KMS-11 (cell line): ENCODE measurements around the gene SYNC.

ENCODE experiments used
- H2AFZ ChIP-seq: fragments of 200-600 bp; sonication (generic); 2 replicates; pipeline ENCODE4 v1.6.1; 2016; ENCODE audit warnings: antibody characterized with exemption, mixed run types, low read depth
- H3K27ac ChIP-seq: fragments of 200-600 bp; sonication (generic); 2 replicates; pipeline ENCODE4 v1.6.1; 2016; ENCODE audit warnings: mild to moderate bottlenecking, mixed run types
- H3K27me3 ChIP-seq: fragments of 200-600 bp; sonication (generic); 2 replicates; pipeline ENCODE4 v1.6.1; 2017; ENCODE audit warnings: mild to moderate bottlenecking, low read depth, mixed run types, moderate library complexity; ENCODE audit not compliant: insufficient read depth
- H3K36me3 ChIP-seq: fragments of 200-600 bp; sonication (generic); 2 replicates; pipeline ENCODE4 v1.6.1; 2017; ENCODE audit warnings: mild to moderate bottlenecking, mixed run types; ENCODE audit not compliant: insufficient read depth
- H3K4me1 ChIP-seq: fragments of 200-600 bp; sonication (generic); 2 replicates; pipeline ENCODE4 v1.6.1; 2016; ENCODE audit warnings: mild to moderate bottlenecking, low read depth, mixed run types; ENCODE audit not compliant: poor library complexity, severe bottlenecking
- H3K4me2 ChIP-seq: fragments of 200-600 bp; sonication (generic); 2 replicates; pipeline ENCODE4 v1.7.0; 2016; ENCODE audit warnings: mild to moderate bottlenecking, mixed run types
- H3K4me3 ChIP-seq: fragments of 200-600 bp; sonication (generic); IDR thresholded peaks from 2 replicates; pipeline ENCODE4 v1.6.1; 2017; ENCODE audit warnings: low read depth, low read length, mixed read lengths; ENCODE audit not compliant: insufficient read depth
- H3K79me2 ChIP-seq: fragments of 200-600 bp; sonication (generic); 2 replicates; pipeline ENCODE4 v1.6.1; 2016; ENCODE audit warnings: low read depth, mixed run types; ENCODE audit not compliant: insufficient read depth
- H3K9ac ChIP-seq: fragments of 200-600 bp; sonication (generic); 2 replicates; pipeline ENCODE4 v1.6.1; 2016; ENCODE audit warnings: mild to moderate bottlenecking, mixed run types
- H4K20me1 ChIP-seq: fragments of 200-600 bp; sonication (generic); 2 replicates; pipeline ENCODE4 v1.6.1; 2016; ENCODE audit warnings: mild to moderate bottlenecking, mixed run types; ENCODE audit not compliant: insufficient read depth
- CTCF ChIP-seq: fragments of 200-600 bp; sonication (generic); conservative IDR thresholded peaks from 2 replicates; pipeline ENCODE4 v1.6.1; 2017; ENCODE audit warnings: low read depth, mild to moderate bottlenecking, antibody characterized with exemption, low read length, moderate library complexity, mixed read lengths

Gene SYNC

DNA sequence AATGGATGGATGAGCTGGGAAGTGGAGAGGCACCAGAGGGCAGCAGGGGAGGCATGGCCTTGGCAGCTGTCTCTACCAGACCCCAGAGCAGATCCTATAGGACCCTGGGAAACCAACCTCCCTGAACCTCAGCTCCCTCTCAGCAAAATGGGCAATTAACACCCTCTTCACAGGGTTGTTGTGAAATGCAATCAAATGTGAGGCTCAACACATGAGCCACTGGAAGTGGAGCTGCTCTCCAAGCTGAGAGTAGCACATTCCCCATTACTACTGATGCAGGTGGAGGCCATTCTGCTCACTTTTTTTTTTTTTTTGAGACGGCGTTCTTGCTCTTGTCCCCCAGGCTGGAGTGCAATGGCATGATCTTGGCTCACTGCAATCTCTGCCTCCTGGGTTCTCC lies 6.5 kb upstream of the SYNC start:
- Histone ChIP-seq H3K4me1 (no peaks in the 10 kb centered on the region), H3K9ac (no peak overlapping the region)
- no peak for TF ChIP-seq CTCF

DNA sequence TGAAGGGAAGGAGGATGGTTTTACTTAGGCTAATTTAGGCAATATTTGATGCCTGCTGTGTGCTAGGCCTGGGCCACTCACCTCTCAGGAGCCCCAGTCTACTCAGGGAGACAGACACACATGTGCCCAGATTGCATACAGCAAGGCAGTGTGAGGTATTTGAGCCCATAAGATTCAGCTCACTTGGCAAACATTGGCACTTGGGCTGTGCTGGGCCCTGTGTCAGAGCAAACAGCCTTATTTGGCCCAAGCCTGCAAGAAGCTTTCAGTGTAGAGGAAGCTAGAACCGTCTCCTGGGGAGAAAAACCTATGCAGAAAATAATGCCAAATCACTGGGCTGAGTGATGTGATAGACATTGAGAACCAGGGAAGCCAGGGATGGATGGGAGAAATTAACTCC lies 3.9 kb upstream of the SYNC start:
- no peak overlapping the region for H3K9ac ChIP-seq
- no peaks in the 10 kb centered on the region for H3K4me1 ChIP-seq
- no peak overlapping the region for H3K27ac ChIP-seq

More for the DNA sequence above, 6.5 kb upstream of the SYNC start:
- H3K27ac ChIP-seq: no peak overlapping the region
- no peaks in the 10 kb centered on the region for H3K79me2 ChIP-seq
- no peak overlapping the region for H3K4me2 ChIP-seq
- H2AFZ ChIP-seq: no peak overlapping the region
- H3K27me3 ChIP-seq: no peaks in the 10 kb centered on the region
- no peaks in the 10 kb centered on the region for H3K36me3 ChIP-seq
- H4K20me1 ChIP-seq: no peaks in the 10 kb centered on the region
- no peak overlapping the region for H3K4me3 ChIP-seq

DNA sequence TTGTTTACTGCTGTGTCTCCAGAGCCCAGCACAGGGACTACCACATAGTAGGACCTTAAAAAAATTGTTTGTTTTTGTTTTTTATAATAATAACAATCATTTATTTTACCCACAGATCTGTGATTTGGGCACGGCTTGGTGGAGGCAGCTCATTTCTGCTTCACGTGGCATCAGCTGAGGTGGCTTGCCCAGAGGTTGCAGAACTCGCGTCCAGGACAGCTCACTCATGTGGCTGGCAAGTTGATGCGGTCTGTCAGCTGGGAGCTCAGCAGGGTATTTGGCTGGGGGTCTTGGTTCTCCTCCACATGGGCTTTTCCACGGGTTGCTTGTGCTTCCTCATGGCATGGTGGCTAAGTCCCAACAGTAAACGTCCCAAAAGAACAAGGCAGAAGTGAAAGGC lies 2.9 kb upstream of the SYNC start:
- no peak overlapping the region for H2AFZ ChIP-seq
- no peak overlapping the region for H3K4me3 ChIP-seq
- no peaks in the 10 kb centered on the region for H3K79me2 ChIP-seq
- H3K36me3 ChIP-seq: no peaks in the 10 kb centered on the region
- no peaks in the 10 kb centered on the region for H3K27me3 ChIP-seq
- H3K4me2 ChIP-seq: no peak overlapping the region
- no peaks in the 10 kb centered on the region for H3K4me1 ChIP-seq
- no peak for TF ChIP-seq CTCF
- no peak overlapping the region for H3K9ac ChIP-seq
- no peak overlapping the region for H3K27ac ChIP-seq
- no peaks in the 10 kb centered on the region for H4K20me1 ChIP-seq

More for the DNA sequence above, 3.9 kb upstream of the SYNC start:
- no peak overlapping the region for H2AFZ ChIP-seq
- H3K79me2 ChIP-seq: no peaks in the 10 kb centered on the region
- no peak overlapping the region for H3K4me3 ChIP-seq
- H3K36me3 ChIP-seq: no peaks in the 10 kb centered on the region
- H3K27me3 ChIP-seq: no peaks in the 10 kb centered on the region
- H4K20me1 ChIP-seq: no peaks in the 10 kb centered on the region
- no peak overlapping the region for H3K4me2 ChIP-seq
- no peak for TF ChIP-seq CTCF

DNA sequence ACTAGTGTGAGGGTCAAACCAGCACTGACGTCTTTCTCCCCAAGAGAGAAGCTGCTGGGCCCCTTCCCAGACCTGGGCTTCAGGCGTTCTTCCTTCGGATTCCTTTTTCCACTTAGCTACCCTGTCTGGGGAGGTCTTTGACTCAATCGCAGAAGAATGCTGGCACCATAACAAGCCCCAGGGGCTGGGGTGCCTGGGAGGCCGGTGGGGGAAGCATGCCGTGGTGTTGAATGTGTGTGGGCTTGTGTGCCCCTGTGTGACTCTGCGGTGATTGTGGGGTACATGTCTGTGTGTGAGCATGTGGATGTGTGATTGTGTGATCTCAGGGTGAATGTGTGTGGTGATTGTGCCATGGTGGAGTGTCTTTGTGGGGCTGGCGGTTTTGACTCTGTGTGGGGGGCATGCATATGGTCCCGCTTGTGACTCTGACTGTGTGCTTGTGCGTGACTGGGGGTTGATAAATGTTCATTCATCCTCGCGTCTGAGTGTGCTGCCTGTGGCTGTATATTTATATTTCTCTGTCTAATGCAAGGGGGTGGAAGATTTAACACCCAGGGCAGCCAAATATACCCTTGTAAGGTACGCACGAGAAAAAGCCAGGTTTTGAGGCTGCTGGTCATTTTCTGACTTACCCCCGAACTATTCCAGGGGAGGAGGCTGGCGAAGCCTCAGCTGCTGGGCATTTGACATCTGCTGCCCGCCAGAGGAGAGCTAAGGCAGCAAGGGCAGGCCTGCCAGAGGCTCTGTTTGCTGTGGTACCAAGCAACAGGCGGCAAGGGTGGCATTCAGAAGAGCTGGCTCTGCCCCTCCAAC lies 1.1 kb upstream of the SYNC start:
- peak overlapping the region; percentile 31; the same call in 1 of the 2 replicates for H3K4me2 ChIP-seq
- no peaks in the 10 kb centered on the region for H3K4me1 ChIP-seq
- no peak overlapping the region for H3K9ac ChIP-seq
- no peak overlapping the region for H3K27ac ChIP-seq
- peak overlapping the region; percentile 60; the same call in 1 of the 2 replicates for H2AFZ ChIP-seq
- no peaks in the 10 kb centered on the region for H3K27me3 ChIP-seq
- no peak overlapping the region for H3K4me3 ChIP-seq
- no peaks in the 10 kb centered on the region for H3K79me2 ChIP-seq
- no peaks in the 10 kb centered on the region for H3K36me3 ChIP-seq
- H4K20me1 ChIP-seq: no peaks in the 10 kb centered on the region
- no peak for TF ChIP-seq CTCF
